Activated CD4-positive, alpha-beta T cell treated with anti-CD3 and anti-CD28 coated beads, Interleukin-2, amount 50 U/mL, for 24 hours (primary cell): ENCODE data around the gene SLC25A42.

Experiments
- DNase-seq, 2 donors: peaks; one replicate each; pipeline ENCODE4 v3.0.0-alpha.2; 2020; ENCODE audit warnings: low read depth in 1 of 2, low spot score in 1 of 2

Gene SLC25A42

GRCh38 chr19:19067276-19068072 lies 3.7 kb downstream of the SLC25A42 start:
- DNase-seq: no peak

DNA sequence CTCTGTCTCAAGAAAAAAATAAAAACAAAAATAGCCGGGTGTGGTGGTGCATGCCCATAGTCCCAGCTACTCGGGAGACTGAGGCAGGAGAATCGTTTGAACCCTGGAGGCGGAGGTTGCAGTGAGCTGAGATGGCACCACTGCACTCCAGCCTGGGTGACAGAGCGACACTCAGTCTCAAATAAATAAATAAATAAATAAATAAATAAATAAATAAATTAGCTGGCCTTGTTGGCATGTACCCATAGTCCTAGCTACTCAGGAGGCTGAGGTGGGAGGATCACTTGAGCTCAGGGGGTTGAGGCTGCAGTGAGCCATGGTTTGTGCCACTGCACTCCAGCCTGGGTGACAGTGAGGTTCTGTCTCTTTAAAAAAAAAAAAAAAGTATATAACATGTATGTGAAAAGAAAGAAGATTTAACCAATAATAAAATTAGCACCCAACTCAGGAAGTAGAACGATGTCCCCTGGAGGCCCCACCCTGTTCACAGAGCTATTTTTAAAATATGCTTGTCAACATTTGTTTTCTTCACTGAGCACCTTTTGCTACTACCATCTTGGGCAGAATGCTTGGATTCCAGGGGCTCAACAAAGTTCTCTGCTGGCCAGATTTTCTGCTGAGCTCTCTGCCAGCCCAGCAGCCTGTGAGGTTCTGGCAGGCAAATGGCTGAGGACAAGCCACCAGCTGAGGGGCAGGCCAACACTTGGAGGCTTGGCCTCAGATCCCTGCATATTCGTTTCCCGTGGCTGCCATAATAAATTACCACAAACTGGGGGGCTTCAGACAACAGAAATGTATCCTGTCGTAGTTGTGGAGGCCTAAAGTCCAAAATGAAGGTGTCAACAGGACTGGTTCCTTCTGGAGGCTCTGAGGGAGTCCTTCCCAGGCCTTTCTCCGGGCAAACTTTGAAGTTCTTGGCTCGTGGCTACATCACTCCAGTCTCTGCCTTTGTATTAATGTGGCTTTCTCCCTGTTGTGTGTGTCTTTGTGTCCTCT lies 5.2 kb downstream of the SLC25A42 start:
- no peak for DNase-seq

DNA sequence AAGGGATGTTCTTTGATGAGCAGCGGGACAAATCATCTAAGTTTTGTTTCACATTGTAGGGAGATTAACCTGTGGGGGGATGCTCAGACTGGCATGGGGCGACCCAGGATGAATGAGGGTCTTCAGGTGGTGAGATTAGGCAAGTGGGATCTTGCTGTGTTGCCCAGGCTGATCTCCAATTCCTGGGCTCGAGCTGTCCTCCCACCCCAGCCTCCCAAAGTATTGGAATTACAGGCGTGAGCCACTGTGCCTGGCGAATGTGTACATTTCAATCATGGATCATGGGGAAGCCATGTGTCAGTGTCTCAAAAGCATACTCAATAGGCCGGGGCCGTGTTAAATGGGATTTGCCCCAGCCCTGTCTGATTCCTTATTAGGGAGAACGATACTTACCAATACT lies 8.1 kb downstream of the SLC25A42 start:
- no peak for DNase-seq

- no peak for DNase-seq
Measured at GRCh38 chr19:19074196-19074882, 10.5 kb downstream of the SLC25A42 start.

DNA sequence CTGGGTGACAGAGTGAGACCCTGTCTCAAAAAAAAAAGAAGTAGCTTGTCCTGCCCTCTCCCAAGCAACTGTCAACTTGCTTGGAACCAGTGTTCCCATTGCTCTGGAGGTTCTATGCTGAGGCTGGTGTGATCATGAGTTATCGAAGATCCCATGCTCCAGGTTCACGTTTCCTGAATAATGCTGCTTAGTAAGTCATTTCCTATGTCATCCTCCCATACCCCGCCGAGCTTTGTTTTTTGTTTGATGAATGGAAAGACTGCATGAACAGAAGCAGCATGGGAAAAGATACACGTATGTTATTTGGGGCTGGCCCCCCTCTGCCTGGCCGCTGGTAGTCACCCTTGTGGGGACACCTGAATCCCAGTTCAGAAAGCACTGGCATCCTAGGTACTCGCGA lies 11.3 kb downstream of the SLC25A42 start:
- DNase-seq: no peak

- DNase-seq: no peak
Measured at GRCh38 chr19:19076476-19076875, 12.7 kb downstream of the SLC25A42 start.

DNA sequence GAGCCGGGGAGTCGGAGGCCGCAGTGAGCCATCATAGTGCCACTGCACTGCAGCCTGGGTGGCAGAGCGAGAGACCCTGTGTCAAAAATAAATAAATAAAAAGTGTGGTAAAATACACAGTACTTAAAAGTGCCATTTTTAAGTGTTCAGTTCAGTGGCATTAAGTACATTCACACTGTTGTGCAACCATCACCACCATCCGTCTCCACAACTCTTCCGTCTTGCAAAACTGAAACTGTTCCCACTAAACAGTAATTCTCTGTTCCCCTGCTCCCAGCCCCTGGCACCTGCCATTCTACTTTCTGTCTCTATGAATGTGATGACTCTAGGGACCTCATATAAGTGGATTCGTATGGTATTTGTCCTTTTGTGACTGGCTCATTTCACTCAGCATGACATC lies 13.3 kb downstream of the SLC25A42 start:
- no peak for DNase-seq

DNA sequence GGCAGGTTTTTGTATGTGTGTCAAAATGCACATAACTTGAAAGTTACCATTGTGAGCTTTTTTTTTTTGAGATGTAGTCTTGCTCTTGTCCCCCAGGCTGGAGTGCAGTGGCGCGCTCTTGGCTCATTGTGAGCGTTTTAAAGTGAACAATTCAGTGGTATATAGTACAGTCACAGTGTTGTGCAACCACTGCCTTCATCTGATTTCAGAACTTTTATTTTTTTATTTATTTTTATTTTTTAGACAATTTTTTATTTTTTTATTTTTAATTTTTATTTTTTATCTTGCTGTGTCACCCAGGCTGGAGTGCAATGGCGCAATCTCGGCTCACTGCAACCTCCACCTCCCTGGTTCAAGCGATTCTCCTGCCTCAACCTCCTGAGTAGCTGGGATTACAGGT lies 15.0 kb downstream of the SLC25A42 start:
- DNase-seq: no peak

- DNase-seq: no peak
Measured at GRCh38 chr19:19079571-19079970, 15.8 kb downstream of the SLC25A42 start.

DNA sequence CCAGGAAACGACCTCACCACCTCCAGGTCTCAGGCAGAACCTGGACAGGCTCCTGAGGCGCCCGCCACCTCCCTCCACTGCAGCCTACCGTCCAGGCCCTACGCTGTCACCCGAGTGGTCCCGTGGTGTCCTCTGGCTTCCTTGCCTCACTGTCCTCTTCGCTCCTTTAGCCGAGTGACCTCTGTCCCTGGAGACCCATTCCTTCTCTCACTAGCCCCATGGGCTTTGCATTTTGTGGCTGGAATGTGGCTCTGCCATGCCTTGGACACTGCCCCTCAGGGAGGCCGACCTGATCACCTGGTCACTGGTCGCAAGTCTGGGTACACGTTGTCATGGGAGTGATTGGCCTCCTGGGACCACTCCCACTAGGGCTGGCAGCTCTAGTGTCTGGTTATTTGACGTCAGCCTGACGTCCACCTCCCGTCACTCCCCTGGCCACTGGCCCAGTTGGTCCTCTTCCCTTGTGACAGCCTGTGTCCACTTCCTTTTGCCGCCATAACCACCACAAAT lies 17.9 kb downstream of the SLC25A42 start:
- DNase-seq: no peak

- no peak for DNase-seq
Measured at GRCh38 chr19:19083413-19084178, 19.8 kb downstream of the SLC25A42 start.

- no peak for DNase-seq
Measured at GRCh38 chr19:19087676-19088075, 23.9 kb downstream of the SLC25A42 start.

DNA sequence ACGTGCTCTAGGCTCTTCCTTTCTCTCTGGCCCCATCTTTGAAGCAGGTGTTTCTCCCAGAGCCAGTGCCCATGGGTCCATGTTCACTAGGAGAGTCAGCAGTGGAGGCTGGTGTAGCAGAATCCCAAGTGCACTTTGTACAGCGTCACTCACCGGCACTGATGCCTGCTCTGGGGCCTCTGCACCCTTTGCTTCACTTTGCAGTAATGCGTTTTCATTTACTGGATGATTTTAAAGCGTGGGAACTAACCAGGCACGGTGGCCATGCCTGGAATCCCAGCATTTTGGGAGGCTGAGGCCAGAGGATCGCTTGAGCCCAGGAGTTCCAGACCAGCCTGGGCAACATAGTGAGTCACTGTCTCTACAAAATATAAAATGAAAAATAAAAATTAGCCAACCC lies 30.7 kb downstream of the SLC25A42 start:
- no peak for DNase-seq

GRCh38 chr19:19095691-19096090 lies 31.9 kb downstream of the SLC25A42 start:
- DNase-seq: no peak

- DNase-seq: no peak
Measured at GRCh38 chr19:19096641-19097627, 33.1 kb downstream of the SLC25A42 start.

DNA sequence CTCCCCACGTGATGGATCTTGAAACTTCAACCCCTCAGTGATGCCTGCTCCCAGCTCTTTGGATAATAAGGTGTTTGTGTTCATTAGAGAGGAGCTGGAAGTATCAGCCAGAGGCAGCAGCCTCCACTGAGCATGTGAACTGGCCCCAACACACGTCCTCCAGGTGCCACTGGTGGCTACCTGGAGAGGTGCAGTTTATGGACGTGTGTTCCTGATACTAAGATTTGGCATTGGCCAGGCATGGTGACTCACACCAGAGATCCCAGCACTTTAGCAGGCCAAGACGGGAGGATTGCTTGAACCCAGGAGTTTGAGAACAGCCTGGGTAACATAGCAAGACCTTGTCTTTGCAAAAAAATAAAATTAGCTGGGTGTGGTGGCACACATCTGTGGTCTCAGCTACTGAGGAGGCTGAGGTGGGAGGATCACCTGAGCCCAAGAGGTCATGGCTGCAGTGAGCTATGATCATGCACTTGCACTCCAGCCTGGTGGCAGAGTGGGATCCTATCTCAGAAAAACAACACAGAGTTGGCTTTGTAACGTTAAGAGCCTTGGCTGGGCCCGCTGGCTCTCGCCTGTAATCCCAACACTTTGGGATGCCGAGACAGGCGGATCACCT lies 34.4 kb downstream of the SLC25A42 start:
- DNase-seq: no peak

GRCh38 chr19:19098703-19099632 lies 35.2 kb downstream of the SLC25A42 start:
- no peak for DNase-seq

GRCh38 chr19:19101540-19101939 lies 37.7 kb downstream of the SLC25A42 start:
- no peak for DNase-seq
